HG02759 (cell line): ENCODE measurements around the gene PROP1.
A peak's percentile ranks its signal among the peaks of the same experiment; 100 is the strongest.
"Not testable (repeated sequence)": the region's sequence is repeated elsewhere in the genome, so short reads cannot be mapped to it uniquely, and the experiment has no call there.

Experiments
- ATAC-seq: cut with Tn5 transposase; IDR thresholded peaks from one replicate; pipeline ENCODE4 v1.9.1; 2021; ENCODE audit warnings: mild to moderate bottlenecking, moderate library complexity; ENCODE audit not compliant: unreplicated experiment

PROP1 gene

DNA sequence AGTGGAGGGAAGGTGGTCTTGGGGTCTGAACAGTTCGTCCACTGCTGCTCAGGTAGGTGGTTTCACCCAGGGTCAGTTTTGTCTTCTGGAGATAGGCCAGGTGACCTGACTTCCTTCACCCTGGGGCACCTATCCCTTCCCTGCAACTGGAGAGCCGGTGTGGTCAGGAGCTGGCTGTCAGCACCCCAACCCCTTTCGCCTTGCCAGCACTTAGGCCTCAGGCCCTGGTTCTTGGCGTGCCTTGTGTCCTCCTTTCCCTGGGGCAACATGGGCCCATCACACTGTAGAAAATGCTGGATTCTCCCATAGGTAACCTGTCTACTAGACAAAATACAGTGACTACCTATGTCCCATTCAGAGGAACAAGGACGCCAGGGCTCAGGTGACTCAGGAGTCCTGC is 13.1 kb downstream of the PROP1 start:
- no peak for ATAC-seq

DNA sequence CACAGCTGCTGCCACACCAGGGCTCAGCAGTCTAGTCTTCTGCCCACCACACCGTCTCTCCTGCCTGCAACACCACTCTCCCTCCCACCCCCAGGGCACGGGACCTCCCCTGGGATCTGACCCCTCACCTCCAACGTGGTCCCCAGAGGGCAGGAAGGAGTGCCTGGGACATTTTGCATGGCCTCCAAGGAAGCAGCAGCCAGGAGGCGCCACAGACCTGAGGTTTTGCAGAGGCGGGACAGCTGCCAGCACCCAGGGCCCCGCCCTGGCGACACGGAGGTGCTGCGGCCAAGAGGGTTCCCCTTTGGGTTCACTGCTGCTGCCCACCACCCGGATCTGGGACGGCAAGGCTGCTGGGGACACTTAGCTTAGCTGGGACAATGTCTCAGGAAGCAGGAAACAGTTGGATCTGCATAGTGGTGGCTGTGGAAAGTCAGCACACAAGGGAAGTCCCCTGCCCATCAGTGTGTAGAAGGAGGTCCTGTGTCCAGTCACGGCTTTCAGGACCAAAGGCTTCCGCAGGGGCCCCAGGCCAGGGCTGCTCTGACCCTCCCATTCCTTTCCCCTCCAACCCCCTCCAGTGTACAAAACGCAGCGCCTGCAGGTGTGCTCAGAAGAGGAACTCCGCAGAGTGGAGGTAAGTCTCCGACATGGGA is 13.8 kb downstream of the PROP1 start:
- ATAC-seq, result no peak

DNA sequence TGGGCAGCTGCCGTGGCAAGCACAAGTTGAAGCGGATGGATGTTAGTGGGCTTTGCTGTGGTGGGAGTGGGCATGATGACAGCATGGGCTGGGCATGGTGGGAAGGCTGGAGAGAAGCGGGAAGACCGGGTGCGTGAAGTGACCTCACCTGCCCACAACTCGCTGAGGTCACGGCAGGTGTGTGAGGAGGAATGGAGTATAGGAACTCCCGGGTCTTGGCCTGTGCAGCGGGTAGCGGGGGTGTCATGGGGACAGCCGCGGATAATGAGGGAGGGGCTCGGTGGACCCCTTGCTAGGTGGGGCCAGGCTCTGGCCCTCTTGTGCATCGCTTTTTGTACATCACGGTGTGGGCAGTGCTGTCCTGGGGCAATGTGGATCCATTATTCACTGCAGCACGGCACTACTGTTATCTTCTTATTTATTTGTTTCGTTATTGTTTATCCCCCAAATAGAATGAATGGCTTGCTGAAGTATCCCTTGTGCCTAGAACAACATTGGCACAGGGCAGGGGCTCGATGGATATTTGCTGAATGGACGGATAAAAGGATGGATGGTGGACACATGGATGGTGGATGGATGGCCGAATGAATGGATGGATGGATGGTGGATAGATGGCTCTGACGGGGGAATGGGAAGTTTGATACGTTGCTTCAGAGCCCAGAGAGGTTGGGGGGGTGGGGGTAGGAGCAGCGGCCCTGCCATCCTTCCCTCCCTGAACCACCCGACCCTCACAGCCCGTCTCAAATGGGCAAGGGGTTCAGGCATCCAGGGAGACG is 14.6 kb downstream of the PROP1 start:
- ATAC-seq, result no peak

DNA sequence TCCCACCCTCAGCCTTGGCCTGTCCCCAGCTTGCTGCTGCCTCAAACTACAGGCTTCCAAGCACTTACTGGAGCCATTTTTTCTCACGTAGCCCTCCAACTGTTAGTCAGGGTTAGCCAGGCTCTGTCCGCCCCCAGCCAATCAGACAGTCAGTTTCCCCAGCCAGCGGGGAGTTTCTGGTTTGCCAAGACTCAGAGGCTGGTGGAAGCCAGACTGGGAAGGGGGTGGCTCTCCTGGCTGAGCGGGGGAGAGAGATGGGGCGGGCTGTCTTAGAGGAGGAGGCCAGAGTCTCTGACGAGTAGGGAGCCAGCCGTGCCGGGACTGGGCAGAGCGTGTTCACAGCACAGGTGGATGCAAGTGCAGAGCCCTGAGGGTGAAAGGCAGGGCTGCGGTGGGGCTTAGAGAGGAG is 15.3 kb downstream of the PROP1 start:
- no peak for ATAC-seq

DNA sequence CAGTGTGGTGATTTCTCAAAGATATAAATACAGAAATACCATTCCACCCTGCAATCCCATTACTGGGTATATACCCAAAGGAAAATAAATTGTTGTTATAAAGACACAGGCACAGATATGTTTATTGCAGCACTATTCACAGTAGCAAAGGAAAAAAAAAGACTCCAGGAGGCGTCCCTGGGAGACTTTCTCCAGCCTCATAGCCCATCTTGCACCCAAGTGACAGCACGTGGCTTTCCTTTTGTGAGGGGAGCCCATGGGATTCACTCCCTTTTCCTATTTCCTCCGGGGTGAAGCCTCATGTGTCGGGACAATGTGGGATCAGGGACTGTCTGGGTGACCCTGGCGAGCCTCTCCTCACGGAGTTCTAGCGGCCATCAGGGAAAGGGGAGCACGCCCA is 18.4 kb downstream of the PROP1 start:
- not testable (repeated sequence) for ATAC-seq

DNA sequence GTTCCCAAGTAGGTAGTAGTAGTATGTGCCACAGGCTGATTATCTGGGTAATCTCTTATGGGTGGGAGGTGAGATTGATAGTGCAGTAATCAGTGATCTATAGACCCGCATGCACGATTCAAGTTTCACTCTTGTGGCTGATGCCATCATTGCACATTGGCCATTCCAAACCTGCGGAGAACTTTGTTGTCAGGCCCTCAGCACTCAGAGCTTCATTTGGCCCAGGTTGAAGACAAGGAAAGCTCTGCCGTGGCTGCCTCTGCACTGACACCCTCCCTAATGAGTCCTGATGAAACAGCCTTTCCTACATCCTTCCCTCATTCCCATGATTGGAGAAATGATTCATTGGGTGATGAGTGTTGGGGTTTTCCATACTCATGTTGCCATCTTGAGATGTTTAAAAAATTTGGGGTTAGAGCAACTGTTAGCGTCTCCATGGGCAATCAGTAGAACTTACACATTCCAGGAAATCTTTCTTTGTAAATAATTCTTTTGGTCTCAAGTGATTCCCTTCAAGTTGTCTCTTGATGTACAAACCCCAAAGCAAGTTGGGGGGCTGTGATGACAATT is 22.9 kb downstream of the PROP1 start:
- ATAC-seq, result no peak

DNA sequence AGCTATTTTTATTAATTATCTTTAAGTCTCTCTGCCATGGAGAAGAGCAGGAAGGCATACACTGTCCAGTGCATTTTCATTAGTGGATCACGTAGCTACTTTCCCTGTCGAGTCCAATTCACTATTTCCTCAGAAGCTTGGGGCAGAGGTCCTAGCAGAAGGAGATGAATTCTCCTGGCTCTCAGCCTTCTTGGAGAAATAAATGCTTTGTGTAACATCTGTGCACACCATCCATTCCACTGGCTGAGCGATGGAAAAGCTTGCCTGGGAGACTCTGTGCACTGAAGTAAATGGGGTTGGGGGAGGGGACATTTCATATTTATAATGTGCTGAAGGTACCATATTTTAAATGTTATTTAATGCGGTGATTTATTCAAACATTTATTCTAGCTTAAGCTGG is 23.4 kb downstream of the PROP1 start:
- no peak for ATAC-seq

DNA sequence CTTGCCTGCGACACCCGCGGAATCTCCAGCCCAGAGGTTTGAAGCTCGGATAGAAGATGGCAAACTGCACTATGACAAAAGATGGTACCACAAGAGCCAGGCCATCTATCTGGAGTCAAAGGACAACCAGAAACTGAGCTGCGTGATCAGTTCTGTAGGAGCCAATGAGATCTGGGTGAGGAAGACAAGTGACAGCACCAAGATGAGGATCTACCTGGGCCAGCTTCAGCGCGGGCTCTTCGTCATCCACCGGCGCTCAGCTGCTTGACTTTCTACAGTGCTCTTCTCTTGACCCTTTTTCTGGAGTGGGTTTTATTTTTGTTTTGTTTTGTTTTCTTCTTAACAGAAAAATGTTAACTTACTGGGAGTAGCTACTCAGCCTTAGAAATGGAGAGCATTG is 24.0 kb downstream of the PROP1 start:
- ATAC-seq, result not testable (repeated sequence)

DNA sequence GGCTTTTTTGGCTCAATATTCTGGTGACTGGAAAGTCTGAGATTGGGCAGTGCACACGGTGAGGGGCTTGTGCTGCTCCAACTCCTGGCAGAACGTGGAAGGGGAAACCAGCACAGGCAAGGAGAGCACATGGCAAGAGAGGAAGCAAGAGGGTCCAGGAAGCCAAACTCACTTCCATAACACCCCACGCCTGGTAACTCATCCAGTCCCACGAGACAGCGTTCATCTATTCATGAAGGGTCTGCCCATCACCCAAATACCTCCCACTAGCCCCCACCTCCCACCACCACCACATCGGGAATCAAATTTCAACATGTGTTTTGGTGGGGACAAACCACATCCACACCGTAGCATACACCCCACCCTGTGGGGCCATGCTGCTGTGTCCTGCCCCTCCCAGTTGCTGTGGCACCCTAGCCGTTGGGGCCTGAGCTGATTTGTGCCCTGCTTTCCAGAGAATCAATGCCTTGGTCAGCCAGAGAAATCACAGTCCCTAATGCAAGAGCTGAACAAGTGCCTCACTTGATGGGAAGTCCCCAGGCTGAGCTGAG is 27.3 kb downstream of the PROP1 start:
- ATAC-seq, result no peak

DNA sequence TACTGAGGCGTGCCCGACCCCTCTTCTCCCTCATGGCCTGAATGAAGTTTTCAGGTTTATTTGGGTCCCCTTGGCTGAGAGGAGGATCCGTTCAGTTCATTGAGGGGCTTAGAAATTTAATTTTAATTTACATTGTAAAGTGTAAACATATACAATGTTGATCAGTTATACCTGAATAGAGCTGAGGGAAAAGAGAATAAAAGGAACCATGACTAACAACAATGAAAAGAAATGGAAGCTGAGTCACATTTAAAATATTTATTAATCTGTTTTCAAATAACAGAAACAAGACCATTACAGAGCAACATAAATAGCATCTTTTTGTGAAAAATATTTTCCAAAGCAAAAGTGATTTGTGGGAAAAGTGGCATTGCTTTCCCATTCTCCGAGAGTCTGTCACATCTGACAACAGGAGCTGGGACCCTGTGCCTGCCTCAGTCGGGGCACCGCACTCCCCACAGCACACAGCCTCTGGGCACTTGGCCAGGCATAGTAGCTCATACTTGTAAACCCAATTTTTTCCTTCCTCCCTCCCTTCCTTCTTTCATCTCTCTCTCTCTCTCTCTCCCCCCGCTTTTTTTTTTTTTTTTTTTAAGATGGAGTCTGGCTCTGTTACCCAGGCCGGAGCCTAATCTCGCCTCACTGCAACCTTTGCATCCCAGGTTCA is 28.7 kb downstream of the PROP1 start:
- no peak for ATAC-seq

DNA sequence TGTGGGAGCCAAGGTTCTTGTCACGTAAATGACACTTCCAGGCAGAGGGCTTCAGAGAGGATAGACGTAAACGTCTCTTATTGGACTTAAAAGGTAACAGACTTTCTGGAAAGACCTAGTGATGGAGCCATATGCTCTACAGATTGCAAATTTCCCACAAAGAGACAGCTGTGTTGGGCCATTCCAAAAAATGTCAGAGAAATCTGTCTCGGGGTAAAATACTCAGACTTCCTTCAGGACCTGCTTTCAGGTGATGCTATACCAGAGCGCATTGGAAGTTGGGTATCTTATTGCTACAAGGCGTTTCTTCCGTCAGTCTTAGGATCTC is 29.2 kb downstream of the PROP1 start:
- no peak for ATAC-seq

DNA sequence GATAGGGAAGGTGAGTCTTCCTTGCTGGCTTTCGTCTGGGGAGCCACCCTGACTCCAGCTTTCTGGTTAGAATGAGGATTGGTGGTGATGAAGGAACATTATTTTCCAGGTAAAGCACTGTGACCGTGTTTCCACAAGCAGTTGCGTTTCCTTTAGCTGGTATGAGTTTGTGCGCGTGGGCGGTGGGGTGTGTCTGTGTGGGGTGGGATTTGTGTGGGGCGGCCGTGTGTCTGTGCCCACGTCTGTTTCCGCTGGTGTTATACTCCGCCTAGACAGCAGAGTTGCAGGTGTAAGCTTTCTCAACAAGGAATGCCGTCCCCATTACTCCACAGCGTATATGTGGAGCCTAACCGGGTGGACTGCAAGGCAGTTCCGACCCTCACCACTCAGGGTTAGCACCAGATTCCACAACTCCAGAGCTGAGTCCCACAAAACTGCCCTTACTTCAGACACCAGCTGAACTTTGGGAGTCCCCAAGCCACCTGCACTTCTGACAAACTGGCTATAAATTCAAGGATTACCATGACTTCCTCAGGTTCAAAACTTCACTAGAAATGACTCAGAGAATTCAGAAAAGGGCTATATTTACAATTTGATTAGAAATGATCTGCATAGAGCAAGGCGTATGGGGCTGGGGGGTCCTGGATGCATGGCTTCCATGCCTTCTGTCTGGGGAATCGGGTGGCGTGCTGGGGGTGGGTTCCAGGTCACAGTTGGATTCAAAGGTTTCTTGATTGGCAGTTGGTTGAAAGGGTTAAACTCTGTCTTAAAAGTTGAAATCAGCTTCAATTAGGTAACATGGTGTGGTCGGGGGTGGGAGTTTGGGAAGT is 29.8 kb downstream of the PROP1 start:
- no peak for ATAC-seq

DNA sequence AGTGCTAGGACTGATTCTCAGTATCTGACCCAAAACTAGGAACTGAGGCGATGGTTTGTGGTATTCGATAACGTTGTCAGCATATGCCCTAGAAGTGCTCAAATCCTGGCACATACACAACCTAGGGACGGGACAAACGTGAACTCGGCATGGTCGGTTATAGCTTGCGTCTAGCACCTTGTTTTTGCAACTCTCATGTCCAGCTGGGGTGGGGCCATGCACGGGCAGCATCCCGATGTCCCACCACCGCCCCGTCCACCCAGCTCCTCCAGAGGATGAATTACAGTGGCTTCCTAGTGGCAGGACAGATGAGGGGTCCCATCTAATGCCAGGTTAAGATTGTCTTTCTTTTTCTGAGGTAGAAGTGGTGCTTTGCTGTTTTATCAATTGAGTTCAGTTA is 31.6 kb downstream of the PROP1 start:
- no peak for ATAC-seq

DNA sequence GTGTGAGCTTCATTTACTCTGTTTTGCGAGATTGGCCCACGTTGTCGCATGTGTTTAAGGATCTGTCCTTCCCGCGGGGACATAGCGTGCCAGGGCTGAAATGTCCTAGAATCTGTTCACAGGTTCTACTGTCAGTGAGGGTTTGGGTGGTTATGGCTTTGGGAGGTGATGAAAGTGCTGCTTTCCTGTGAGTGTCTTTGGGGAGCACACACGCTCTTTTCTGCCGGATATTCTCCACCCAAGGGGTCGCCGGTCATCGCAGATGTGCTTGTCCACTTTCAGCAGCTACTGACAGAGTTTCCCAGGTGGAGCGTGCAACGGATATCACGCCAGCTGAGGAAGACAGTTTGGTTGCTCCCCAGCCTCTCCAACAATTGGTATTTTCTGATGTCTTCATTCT is 32.1 kb downstream of the PROP1 start:
- no peak for ATAC-seq

DNA sequence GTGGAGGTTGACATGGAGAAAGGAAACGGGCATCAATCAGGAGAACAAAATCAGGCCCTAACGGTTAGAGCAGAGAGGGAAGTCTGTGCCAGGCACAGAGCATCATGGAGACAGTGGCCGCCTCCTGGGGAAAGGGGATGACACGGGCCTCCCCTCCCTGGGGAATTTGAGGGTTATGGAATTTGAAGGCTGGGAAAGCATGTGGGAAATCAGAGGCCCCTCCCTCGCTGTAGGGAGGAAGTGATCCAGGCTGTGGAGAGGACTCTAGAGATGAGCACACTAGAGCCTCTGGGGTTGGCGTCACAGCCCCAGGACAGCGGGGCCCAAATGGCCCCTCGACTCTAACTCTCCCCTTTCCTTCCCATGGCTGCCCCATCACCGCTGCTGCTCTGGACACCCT is 36.7 kb downstream of the PROP1 start:
- no peak for ATAC-seq

DNA sequence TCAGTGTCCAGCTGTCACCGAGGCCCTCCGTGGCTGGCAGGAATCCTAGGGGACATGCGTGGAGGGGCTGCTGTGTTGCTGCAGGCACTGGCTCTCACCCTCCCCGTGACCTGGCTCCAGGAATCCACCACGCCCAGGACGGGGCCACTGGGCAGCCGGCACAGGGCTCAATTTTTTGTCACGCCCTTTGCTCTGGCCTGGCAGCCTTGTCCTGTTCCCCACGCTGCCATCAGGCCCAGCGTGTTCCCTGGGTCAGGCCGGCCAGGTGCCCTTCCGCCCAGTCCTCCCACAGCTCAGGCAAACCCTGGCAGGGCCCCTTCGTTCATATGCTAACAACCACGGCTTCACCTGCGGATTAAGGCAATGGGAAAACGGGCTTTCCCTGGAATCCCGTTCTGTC is 37.3 kb downstream of the PROP1 start:
- no peak for ATAC-seq

DNA sequence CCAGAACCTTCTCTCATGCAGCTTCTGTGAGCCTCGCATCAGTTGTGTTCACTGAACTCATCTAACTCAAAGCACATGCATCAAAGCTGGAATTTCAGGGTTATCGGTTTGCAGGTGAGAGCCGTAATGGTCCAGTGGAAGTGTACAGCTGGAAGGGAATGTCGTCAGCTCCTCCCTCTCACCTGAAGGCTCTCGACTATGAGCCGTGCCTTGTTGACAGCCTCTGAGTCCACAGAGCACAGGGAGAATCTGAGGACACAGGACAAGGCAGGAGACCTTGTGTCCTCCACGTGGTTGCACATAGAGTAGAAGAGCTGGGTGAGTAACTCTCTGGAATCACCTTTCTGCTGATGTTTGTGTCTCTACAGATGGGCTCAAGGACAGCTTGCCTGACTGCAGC is 38.8 kb downstream of the PROP1 start:
- ATAC-seq, result no peak

DNA sequence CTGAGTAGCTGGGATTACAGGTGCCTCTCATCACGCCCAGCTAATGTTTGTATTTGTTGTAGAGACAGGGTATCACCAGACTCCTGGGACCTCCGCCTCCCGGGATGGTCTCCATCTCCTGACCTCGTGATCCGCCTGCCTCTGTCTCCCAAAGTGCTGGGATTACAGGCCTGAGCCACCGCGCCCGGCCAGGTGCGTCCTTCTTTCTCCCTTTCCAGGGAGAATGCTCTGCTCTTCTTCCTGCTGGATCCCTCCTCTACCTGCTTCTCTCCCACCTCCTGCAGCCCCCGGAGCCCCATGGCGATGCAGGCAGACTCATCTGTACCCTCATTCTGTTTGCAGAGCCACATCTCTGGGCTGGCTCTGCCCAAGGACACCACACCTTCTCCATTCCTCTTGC is 42.9 kb downstream of the PROP1 start:
- not testable (repeated sequence) for ATAC-seq

DNA sequence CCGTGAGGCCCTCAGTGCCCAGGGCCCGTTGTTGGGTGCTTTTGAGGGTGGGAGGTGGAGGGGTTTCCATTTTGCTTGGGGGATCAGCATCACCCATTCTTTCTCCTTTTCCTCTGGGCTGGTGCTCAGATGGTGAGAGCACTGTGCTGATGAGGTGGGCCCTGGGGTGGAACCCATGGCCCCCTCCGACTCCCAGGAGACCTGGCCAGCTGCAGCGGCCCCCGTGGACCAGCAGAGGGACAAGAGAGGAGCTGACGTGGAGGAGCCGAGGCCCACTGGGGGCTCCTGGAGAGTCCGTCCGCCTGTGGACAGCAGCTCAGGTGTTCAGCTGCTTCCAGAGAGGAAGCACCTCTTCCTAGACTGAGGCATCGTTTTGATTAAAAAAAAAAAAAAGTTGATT is 46.4 kb downstream of the PROP1 start:
- not testable (repeated sequence) for ATAC-seq

DNA sequence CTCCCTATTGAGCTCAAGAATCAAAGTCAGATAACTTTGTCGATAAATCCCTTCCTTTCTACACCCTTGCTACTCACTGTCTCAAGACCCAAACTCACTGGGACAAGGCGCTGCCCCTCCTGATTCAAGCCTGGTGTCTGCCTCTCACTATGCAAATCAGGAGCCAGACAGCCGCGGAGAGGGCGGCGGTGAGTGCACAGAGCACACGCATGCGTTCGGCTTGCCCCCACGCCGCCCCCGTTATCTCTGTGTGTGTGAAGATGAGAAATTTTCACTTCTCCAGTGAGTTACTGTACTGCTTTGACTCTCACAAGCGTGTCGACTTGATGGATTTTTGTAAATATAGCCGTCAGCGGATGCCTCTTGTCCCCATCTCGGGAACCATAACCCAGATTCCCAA is 47.0 kb downstream of the PROP1 start:
- ATAC-seq, result peak; percentile 52

DNA sequence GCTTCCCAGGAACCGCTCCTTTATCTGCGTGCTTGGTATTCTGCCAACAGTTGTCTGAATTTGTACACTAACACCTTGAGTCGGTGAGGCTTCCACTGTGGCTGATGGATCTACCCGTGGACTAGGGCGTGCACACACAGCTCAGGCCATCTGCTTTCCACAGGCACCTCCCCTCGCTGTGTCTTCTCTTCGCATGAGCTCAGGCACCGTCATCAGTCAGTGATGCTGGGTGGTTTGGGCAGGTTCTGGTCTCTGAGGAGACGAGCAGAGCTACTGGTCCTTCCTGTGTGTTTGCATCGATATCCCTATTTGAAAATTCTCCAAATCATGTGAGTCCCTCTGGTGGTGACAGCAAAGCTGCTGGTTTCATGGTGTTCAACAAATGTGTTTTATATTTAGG is 48.1 kb downstream of the PROP1 start:
- ATAC-seq, result not testable (repeated sequence)
